ENCODE data around the gene IRAK4. TPM values are rescaled to one million over a fixed set of nuclear protein-coding genes. Genes with fewer than 3 reads are reported as not detected.
"Not testable (repeated sequence)": the region's sequence is repeated elsewhere in the genome, so short reads cannot be mapped to it uniquely, and the experiment has no call there.

The IRAK4 gene
- total RNA-seq, 4 donors from 2014 or later: 2.5 to 10.0 (median 2.9) TPM

- in situ Hi-C loops (cut with MboI; ENCODE audit: low sequenced_read_pairs in 4 of 4) (loop anchor here in 1 of 4 donors (10.0 kb wide), 1 partner anchor 136 kb away; no protein-coding TSS in a partner anchor), intact Hi-C loops (cut with DNase I; ENCODE audit: low total_unique reads) (no loop called here)
- Histone ChIP-seq H3K36me3 (peaks cover 0 to 29% of the 10 kb centered on the region in 2 donors), H3K27me3 (no peaks in the 10 kb centered on the region), H3K4me3 (no peak overlapping the region), H3K27ac (no peak overlapping the region), H3K4me1 (peaks cover 0 to 7% of the 10 kb centered on the region in 2 donors), H3K9me3 (no peaks in the 10 kb centered on the region)
- DNase-seq (no peak), ATAC-seq (no peak)
- TF ChIP-seq, protein P1, sequence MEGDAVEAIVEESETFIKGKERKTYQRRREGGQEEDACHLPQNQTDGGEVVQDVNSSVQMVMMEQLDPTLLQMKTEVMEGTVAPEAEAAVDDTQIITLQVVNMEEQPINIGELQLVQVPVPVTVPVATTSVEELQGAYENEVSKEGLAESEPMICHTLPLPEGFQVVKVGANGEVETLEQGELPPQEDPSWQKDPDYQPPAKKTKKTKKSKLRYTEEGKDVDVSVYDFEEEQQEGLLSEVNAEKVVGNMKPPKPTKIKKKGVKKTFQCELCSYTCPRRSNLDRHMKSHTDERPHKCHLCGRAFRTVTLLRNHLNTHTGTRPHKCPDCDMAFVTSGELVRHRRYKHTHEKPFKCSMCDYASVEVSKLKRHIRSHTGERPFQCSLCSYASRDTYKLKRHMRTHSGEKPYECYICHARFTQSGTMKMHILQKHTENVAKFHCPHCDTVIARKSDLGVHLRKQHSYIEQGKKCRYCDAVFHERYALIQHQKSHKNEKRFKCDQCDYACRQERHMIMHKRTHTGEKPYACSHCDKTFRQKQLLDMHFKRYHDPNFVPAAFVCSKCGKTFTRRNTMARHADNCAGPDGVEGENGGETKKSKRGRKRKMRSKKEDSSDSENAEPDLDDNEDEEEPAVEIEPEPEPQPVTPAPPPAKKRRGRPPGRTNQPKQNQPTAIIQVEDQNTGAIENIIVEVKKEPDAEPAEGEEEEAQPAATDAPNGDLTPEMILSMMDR (IDR thresholded peaks at IDR 0.05 in 4 of 5, conservative IDR thresholded peaks at IDR 0.05 in 1 of 5): no peak
- TF ChIP-seq POLR2A (IDR thresholded peaks at IDR 0.05): no peak
Measured at GRCh38 chr12:43749016-43749415, 9.7 kb upstream of the IRAK4 start.

DNA sequence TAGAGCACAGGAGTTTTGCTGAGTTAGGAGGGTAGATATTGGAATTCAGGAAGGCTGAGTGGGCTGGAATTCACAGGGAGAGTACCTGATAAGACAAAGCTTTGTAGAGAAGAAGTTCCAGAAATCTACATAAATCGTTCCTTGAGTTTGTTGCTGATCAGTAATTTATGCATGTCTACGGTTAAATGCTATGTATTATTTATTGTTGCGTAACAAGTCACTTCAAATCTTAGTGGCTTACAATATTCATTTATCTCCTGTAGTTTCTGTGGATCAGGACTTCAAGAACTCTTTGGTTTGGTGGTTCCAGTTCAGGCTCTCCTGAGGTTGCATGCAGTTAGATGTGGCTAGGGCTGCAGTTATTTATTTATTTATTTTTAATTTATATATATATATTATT, 7.9 kb upstream of the IRAK4 start:
- no peak overlapping the region for H3K27ac ChIP-seq
- TF ChIP-seq, protein P1 (IDR thresholded peaks at IDR 0.05 in 4 of 5, conservative IDR thresholded peaks at IDR 0.05 in 1 of 5): no peak
- TF ChIP-seq POLR2A (IDR thresholded peaks at IDR 0.05): no peak
- no peaks in the 10 kb centered on the region for H3K27me3 ChIP-seq
- intact Hi-C loops (cut with DNase I; ENCODE audit: low total_unique reads): no loop called here
- no peaks in the 10 kb centered on the region for H3K9me3 ChIP-seq
- in situ Hi-C loops (cut with MboI; ENCODE audit: low sequenced_read_pairs in 4 of 4): no loop called here
- DNase-seq (no peak), ATAC-seq (no peak)
- peaks cover 0 to 7% of the 10 kb centered on the region in 2 donors for H3K4me1 ChIP-seq
- H3K36me3 ChIP-seq: peaks cover 0 to 11% of the 10 kb centered on the region in 2 donors
- H3K4me3 ChIP-seq: no peak overlapping the region

- H3K27ac ChIP-seq; H3K27me3 ChIP-seq; H3K9me3 ChIP-seq; ATAC-seq; in situ Hi-C loops (cut with MboI; ENCODE audit: low sequenced_read_pairs in 4 of 4); H3K4me3 ChIP-seq; DNase-seq; intact Hi-C loops (cut with DNase I; ENCODE audit: low total_unique reads); H3K4me1 ChIP-seq: not testable (repeated sequence)
- H3K36me3 ChIP-seq: peaks cover 0 to 11% of the 10 kb centered on the region in 2 donors
Measured at GRCh38 chr12:43751360-43751759, 7.4 kb upstream of the IRAK4 start.

DNA sequence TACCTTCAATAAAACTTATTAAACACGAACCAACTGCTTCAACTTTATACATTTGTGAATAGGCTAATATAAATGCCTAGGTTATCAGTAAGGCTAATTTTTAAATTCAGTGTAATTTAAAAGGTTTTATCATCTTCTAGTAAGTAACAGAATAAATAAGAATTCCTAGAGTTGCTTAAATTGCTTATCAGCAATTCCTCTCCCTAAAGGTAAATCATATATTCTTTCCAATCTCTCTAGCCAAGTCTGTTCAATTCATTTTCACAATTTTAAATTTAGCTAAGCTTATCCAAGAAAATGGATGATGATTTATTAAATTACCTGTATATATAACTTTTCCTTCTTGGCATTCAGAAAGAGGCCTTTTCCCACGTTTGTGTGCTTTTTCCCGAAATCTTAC, 4.7 kb upstream of the IRAK4 start:
- ATAC-seq (no peak), DNase-seq (no peak)
- Histone ChIP-seq H3K4me3 (no peak overlapping the region), H3K9me3 (no peaks in the 10 kb centered on the region), H3K4me1 (peaks cover 7 to 16% of the 10 kb centered on the region in 2 donors), H3K27me3 (no peaks in the 10 kb centered on the region), H3K36me3 (peaks cover 0 to 5% of the 10 kb centered on the region in 2 donors), H3K27ac (no peak overlapping the region)
- no peak for TF ChIP-seq POLR2A (IDR thresholded peaks at IDR 0.05)
- TF ChIP-seq, protein P1 (IDR thresholded peaks at IDR 0.05 in 4 of 5, conservative IDR thresholded peaks at IDR 0.05 in 1 of 5): no peak
- in situ Hi-C loops (cut with MboI; ENCODE audit: low sequenced_read_pairs in 4 of 4) (no loop called here), intact Hi-C loops (cut with DNase I; ENCODE audit: low total_unique reads) (no loop called here)

DNA sequence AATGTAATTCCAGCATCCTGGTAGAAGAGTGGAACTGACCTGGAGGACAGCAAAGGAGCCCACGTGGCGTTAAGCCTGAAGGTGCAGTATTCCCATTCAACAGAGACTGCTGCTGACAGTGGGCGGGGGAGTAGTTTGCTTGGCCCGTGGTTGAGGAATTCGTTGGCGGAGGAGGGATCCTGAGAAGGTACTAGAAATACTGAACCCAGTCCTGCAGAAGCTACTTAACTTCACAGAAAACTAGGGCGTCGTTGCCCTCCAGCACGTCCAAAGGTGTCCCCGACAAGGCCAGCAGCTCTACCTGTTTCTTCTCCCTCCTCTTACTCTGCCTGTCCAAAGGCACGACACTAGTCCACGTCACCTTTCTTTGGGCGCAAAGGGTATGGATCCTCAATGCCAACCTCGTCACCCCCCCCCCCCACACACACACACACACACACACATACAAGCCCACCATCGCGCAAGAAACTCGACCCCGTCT, 464 bp upstream of the IRAK4 start:
- Histone ChIP-seq H3K27me3 (no peaks in the 10 kb centered on the region), H3K4me1 (peaks cover 19 to 25% of the 10 kb centered on the region in 2 donors), H3K36me3 (no peaks in the 10 kb centered on the region), H3K27ac (peak overlapping the region; percentile 77 to 89 (median 85)), H3K4me3 (peak overlapping the region; percentile 77 to 90 (median 85)), H3K9me3 (no peaks in the 10 kb centered on the region)
- ATAC-seq (peak; percentile 50 to 67), DNase-seq (no peak)
- in situ Hi-C loops (cut with MboI; ENCODE audit: low sequenced_read_pairs in 4 of 4) (no loop called here), intact Hi-C loops (cut with DNase I; ENCODE audit: low total_unique reads) (loop anchor here (1.0 to 2.0 kb wide), 2 partner anchors 48 to 79 kb away; partner anchors contain the start of genes TMEM117 and TWF1)
- TF ChIP-seq, protein P1 (IDR thresholded peaks at IDR 0.05 in 4 of 5, conservative IDR thresholded peaks at IDR 0.05 in 1 of 5): no peak
- no peak for TF ChIP-seq POLR2A (IDR thresholded peaks at IDR 0.05)
